RPMI8226 (cell line): ENCODE results near the gene HOXC6.

Source experiments
- DNase-seq: peaks from one replicate; pipeline ENCODE4 v3.0.0-alpha.2; 2015

Gene HOXC6

GRCh38 chr12:54002915-54003389, 25.3 kb upstream of the HOXC6 start:
- DNase-seq: no peak

GRCh38 chr12:54003625-54004024, 24.6 kb upstream of the HOXC6 start:
- no peak for DNase-seq

- DNase-seq: no peak
These were observed 24.0 kb upstream of the HOXC6 start for GRCh38 chr12:54004063-54004840.

GRCh38 chr12:54004841-54005530, 23.3 kb upstream of the HOXC6 start:
- DNase-seq: no peak

- no peak for DNase-seq
These were observed 22.7 kb upstream of the HOXC6 start for GRCh38 chr12:54005531-54005852.

- DNase-seq: peak; percentile 83
These were observed 22.2 kb upstream of the HOXC6 start for GRCh38 chr12:54005853-54006558.

GRCh38 chr12:54006559-54007220, 21.6 kb upstream of the HOXC6 start:
- no peak for DNase-seq

GRCh38 chr12:54007538-54008259, 20.5 kb upstream of the HOXC6 start:
- DNase-seq: no peak

- no peak for DNase-seq
These were observed 20.0 kb upstream of the HOXC6 start for GRCh38 chr12:54008260-54008552.

GRCh38 chr12:54009171-54010052, 18.8 kb upstream of the HOXC6 start:
- no peak for DNase-seq

- no peak for DNase-seq
These were observed 17.9 kb upstream of the HOXC6 start for GRCh38 chr12:54010053-54010971.

GRCh38 chr12:54010972-54011664, 17.1 kb upstream of the HOXC6 start:
- no peak for DNase-seq

GRCh38 chr12:54011665-54012532, 16.3 kb upstream of the HOXC6 start:
- DNase-seq: no peak

- DNase-seq: no peak
These were observed 15.4 kb upstream of the HOXC6 start for GRCh38 chr12:54012631-54013409.

GRCh38 chr12:54014377-54015017, 13.7 kb upstream of the HOXC6 start:
- no peak for DNase-seq

- no peak for DNase-seq
These were observed 13.0 kb upstream of the HOXC6 start for GRCh38 chr12:54015018-54015931.
